Endothelial cell of umbilical vein (primary cell): Measurements from ENCODE around the gene GFOD1.
A peak's percentile ranks its signal among the peaks of the same experiment; 100 is the strongest.

Experiments used
- CTCF ChIP-seq, 2 donors: IDR thresholded peaks; 1 replicate in 1 of 2; 2 replicates in 1 of 2; pipeline ENCODE4 v1.5.1; 2011; ENCODE audit warnings: low read length in 2 of 2, mild to moderate bottlenecking in 2 of 2, moderate library complexity in 2 of 2, control low read depth in 1 of 2, inconsistent platforms in 1 of 2, low read depth in 1 of 2; ENCODE audit not compliant: insufficient read depth in 1 of 2; ENCODE audit errors: extremely low read depth in 1 of 2
- JUN ChIP-seq: IDR thresholded peaks from 2 replicates; pipeline ENCODE4 v1.6.1; 2011; ENCODE audit warnings: borderline replicate concordance, low read depth; ENCODE audit not compliant: insufficient read length, insufficient read depth
- MAX ChIP-seq: IDR thresholded peaks from 2 replicates; pipeline ENCODE4 v1.6.1; 2011; ENCODE audit not compliant: insufficient read depth, insufficient read length
- POLR2A ChIP-seq: IDR thresholded peaks from 2 replicates; pipeline ENCODE4 v1.6.1; 2012; ENCODE audit warnings: low read depth, mild to moderate bottlenecking, control low read depth, low read length
- POLR2AphosphoS5 ChIP-seq: IDR thresholded peaks from 2 replicates; pipeline ENCODE4 v1.6.1; 2012; ENCODE audit warnings: low read depth, mild to moderate bottlenecking, control low read depth, low read length, moderate library complexity; ENCODE audit not compliant: insufficient read depth

GRCh38 chr6:13496513-13497190, 9.3 kb upstream of the GFOD1 start:
- TF ChIP-seq CTCF (IDR thresholded peaks at IDR 0.05; ENCODE audit: extremely low read depth in 1 of 2, insufficient read depth in 1 of 2, low read depth in 1 of 2, low read length in 2 of 2): no peak
- TF ChIP-seq MAX: no peak
- no peak for TF ChIP-seq POLR2A
- no peak for TF ChIP-seq POLR2AphosphoS5
- peak; percentile 77 for TF ChIP-seq JUN
